IPS-18a (cell line): ENCODE results near the gene SMPD3.

Source experiments
- H3K27ac ChIP-seq: one replicate; pipeline ENCODE4 v1.5.1; 2013; ENCODE audit warnings: low read length
- H3K27me3 ChIP-seq: one replicate; pipeline ENCODE4 v1.6.1; 2013; ENCODE audit warnings: mild to moderate bottlenecking, low read length; ENCODE audit not compliant: control insufficient read depth, insufficient read depth
- H3K36me3 ChIP-seq: one replicate; pipeline ENCODE4 v1.6.1; 2013; ENCODE audit warnings: low read depth, low read length; ENCODE audit not compliant: control insufficient read depth
- H3K4me1 ChIP-seq: one replicate; pipeline ENCODE4 v1.6.1; 2013; ENCODE audit warnings: low read depth, low read length; ENCODE audit not compliant: control insufficient read depth
- H3K4me3 ChIP-seq: one replicate; pipeline ENCODE4 v1.5.1; 2013; ENCODE audit warnings: low read length
- H3K9ac ChIP-seq: one replicate; pipeline ENCODE4 v1.6.1; 2013; ENCODE audit warnings: mild to moderate bottlenecking, low read length, moderate library complexity
- H3K9me3 ChIP-seq: one replicate; pipeline ENCODE4 v1.6.1; 2013; ENCODE audit warnings: low read depth, low read length; ENCODE audit not compliant: control insufficient read depth

SMPD3 gene

DNA sequence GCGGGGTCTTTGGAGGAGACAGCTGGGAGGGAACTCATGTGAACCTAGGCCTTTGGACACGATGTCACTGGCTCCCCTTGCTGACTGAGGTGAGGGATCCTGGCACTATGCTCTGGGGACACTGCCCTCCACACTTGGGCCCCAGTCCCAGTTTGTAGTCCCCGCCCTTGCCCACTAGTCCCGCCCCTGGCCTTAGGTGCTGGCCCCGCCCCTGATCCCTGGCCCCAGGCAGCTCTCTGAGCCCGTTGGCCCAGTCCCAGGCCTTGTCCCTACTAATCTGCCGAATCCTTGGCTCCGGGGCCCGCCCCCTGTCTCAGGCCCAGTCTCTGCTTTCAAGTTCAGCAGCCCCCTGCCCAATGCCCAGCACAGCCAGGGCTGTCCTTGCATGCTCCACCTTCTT is 61.0 kb downstream of the SMPD3 start:
- H3K9me3 ChIP-seq: no peaks in the 10 kb centered on the region
- no peak overlapping the region for H3K9ac ChIP-seq
- H3K4me1 ChIP-seq: peaks cover 16% of the 10 kb centered on the region
- no peaks in the 10 kb centered on the region for H3K27me3 ChIP-seq
- H3K4me3 ChIP-seq: no peak overlapping the region
- H3K36me3 ChIP-seq: no peaks in the 10 kb centered on the region
- H3K27ac ChIP-seq: no peak overlapping the region

DNA sequence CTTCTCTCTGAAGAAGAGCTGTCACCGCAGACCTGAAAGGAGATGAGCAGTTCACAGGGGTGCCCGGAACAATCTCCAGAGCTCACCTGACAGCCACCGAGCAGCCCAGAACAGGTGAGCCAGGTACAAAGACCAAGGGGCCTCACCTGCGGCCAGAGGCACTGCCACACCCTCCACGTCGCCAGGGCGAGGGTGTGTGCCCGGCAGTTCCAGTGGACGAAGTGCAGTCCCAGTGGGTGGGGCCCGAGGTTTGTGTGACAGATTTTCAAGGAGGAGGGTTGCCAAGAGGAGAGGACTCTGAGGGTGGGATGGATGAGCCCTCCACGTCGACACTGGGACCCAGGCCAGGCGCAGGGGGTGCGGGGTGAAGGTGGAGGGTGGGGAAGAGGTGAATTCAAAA is 61.7 kb downstream of the SMPD3 start:
- H3K27ac ChIP-seq: no peak overlapping the region
- H3K27me3 ChIP-seq: no peaks in the 10 kb centered on the region
- H3K4me1 ChIP-seq: peaks cover 16% of the 10 kb centered on the region
- no peak overlapping the region for H3K9ac ChIP-seq
- H3K9me3 ChIP-seq: no peaks in the 10 kb centered on the region
- no peaks in the 10 kb centered on the region for H3K36me3 ChIP-seq
- H3K4me3 ChIP-seq: no peak overlapping the region

DNA sequence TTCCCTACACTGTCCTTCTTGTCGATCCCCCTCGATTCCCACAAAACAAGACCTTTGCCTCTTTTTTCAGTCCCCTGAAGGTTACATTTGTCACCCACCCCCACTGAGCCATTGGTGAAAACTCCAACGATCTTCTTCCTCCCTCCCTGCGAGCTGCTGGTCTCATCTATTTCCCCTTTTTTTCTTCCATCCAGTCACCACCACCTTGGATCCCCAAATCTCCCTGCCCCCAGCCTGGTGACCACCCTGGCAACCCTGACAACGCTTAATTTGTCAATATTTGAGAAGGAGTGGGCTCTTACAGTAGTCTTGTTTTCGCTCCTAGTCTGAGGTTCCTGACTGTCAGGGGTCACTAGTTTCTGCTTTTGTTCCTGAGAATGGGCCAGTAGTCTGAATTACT is 62.9 kb downstream of the SMPD3 start:
- no peak overlapping the region for H3K4me3 ChIP-seq
- H3K27me3 ChIP-seq: no peaks in the 10 kb centered on the region
- no peaks in the 10 kb centered on the region for H3K36me3 ChIP-seq
- H3K9me3 ChIP-seq: no peaks in the 10 kb centered on the region
- H3K9ac ChIP-seq: no peak overlapping the region
- no peak overlapping the region for H3K27ac ChIP-seq
- peaks cover 16% of the 10 kb centered on the region for H3K4me1 ChIP-seq

DNA sequence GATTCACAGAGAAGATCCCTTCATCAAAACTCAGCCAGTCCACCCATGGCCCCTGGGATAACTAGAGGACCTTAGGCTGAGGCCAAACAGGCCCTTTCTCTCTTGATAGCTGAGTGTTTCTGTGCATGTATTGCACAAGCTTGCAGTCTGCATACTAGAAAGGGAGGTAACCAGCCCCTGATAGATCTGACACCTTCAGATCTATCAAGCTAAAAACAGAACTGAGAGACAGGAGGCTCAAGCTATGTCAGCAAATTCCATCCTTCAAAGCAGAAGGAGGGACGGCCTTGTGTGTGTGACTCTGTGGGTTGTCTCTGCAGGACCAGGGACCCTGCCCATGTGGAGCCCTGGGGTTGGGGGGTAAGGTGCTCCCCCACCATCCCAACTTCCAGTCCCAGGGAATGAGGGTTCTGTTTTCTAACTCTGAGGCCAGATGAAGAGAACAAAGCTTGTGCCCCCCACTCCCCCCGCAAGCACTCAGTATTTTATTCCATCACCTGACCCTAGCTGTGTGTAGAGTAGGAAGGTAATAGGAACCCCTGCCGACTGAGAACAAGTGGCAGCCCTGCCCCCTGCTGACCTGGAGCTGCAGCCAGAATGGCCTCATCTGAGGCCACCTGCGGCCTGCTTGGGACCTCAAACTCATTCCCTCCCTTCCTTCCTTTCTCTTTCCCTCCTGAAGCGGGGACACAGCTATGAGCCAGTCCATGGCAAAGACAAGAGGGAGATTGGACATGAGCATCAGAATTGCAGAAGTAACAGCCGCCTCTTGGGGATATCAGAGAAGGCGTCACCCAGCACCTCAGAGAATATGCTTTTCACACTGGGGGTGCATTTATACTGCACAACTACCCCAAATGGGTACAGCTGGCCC is 63.8 kb downstream of the SMPD3 start:
- H3K9me3 ChIP-seq: no peaks in the 10 kb centered on the region
- no peaks in the 10 kb centered on the region for H3K27me3 ChIP-seq
- H3K27ac ChIP-seq: no peak overlapping the region
- no peak overlapping the region for H3K4me3 ChIP-seq
- H3K36me3 ChIP-seq: no peaks in the 10 kb centered on the region
- H3K4me1 ChIP-seq: peaks cover 16% of the 10 kb centered on the region
- no peak overlapping the region for H3K9ac ChIP-seq

DNA sequence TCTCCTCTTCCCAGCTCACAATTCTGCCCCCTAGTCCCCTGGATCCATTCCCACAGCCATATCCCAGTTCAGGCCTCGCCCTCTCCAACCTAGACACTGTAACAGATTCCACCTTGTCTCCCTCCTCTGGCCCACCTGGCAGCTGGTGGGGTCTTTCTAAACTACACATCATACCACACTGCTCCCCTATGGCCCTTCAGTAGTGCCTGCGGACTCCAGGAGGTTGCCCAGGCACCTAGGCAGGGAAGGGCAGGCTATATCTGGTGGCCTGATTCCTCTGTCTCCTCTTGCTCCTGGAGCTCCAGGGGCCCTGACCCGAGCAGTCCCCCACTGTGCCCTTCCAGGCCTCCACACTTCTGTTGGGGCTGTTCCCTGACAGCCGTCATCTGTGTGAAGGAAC is 64.5 kb downstream of the SMPD3 start:
- Histone ChIP-seq H3K9ac (no peak overlapping the region), H3K27me3 (no peaks in the 10 kb centered on the region), H3K9me3 (no peaks in the 10 kb centered on the region), H3K36me3 (no peaks in the 10 kb centered on the region), H3K4me1 (peaks cover 16% of the 10 kb centered on the region), H3K27ac (no peak overlapping the region), H3K4me3 (no peak overlapping the region)

DNA sequence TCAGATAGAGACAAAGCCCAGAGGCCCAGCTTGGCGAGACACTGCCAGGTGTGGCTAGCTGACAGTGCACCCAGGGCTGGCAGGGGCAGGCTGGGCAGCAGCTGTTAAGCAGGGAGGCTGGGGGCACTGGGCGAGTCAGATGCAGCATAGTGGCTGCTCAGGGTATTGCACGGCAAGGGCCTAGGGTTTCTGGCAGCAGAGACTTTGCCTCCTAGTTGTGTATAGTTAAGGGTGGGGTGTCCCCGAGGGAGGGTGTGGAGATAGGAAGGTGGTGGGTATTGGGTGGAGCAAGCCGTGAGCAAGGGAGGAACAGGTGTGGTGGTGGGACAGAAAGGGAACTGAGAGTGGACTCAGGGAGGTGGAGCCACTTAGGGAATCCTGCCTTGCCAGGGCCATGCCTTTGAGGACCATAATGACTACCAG is 66.0 kb downstream of the SMPD3 start:
- no peaks in the 10 kb centered on the region for H3K27me3 ChIP-seq
- H3K36me3 ChIP-seq: no peaks in the 10 kb centered on the region
- H3K27ac ChIP-seq: no peak overlapping the region
- peaks cover 16% of the 10 kb centered on the region for H3K4me1 ChIP-seq
- no peaks in the 10 kb centered on the region for H3K9me3 ChIP-seq
- no peak overlapping the region for H3K4me3 ChIP-seq
- H3K9ac ChIP-seq: no peak overlapping the region

DNA sequence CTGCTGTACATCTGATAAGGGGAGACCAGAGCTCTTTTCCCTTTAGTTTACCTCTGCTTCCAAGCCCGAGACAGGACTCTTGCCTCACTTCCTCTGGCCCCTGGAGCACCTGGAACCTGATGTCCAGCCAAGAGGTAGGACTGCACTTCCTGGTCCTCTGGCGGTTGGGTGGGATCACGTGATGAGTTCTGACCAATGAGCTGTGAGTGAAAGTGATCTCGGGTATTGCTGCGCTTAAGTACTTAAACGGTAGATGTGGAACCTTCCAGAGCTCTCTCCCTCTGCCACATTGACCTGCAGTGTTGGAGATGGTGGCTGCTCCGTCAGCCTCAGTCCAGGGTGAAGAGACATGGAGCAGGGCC is 67.0 kb downstream of the SMPD3 start:
- Histone ChIP-seq H3K4me1 (peaks cover 16% of the 10 kb centered on the region), H3K9me3 (no peaks in the 10 kb centered on the region), H3K36me3 (no peaks in the 10 kb centered on the region), H3K27me3 (no peaks in the 10 kb centered on the region), H3K27ac (no peak overlapping the region), H3K9ac (no peak overlapping the region), H3K4me3 (no peak overlapping the region)

DNA sequence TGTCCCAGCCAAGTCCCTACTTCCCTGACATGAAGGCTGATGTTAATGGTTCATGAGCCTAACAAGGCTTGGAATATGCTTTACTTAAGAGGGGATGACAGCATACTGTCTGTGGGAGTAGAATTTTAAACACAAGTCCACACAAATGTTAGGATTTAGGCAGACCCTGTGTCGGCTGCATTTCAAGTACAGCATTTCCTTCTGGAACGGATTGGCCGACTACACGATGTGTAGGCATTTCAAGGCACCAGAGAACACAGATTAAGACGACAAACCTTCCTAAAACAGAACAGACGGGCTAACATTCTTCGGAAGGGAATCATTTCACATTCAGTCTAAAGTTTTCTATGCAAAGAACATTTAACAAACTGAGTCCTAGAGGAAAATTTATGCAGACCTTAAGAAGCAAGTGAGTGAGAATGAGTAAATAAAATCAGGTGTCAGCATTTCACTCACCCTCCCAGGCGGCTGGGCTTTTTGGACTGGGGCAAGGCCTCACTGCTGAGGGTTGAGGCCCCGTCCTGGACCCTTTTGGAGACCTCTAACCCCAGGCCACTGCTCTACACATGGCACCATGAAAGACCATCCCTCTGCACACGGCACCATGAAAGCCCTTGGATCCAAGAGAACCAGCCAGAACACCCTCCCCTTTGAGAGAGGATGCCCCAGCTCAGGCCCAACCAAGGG is 67.5 kb downstream of the SMPD3 start:
- Histone ChIP-seq H3K27me3 (no peaks in the 10 kb centered on the region), H3K4me3 (no peak overlapping the region), H3K27ac (no peak overlapping the region), H3K9me3 (no peaks in the 10 kb centered on the region), H3K36me3 (no peaks in the 10 kb centered on the region), H3K4me1 (peaks cover 16% of the 10 kb centered on the region), H3K9ac (no peak overlapping the region)

DNA sequence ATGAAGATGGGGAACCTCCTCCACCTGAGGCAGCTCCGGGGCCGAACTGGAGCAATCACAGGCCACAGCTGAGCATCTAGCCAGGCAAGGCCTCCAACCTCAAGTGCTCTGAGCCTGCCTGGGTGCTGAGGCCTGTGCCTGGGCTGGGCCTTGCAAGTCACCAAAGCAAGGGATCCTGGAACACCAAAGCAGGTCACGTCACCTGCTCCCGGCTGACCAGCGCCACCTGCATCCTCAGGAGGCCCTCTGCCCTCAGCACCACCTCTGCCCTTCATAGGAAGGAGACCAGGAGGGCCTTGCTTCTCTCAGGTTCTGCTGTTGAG is 68.0 kb downstream of the SMPD3 start:
- H3K27me3 ChIP-seq: no peaks in the 10 kb centered on the region
- H3K4me1 ChIP-seq: peaks cover 15% of the 10 kb centered on the region
- H3K9ac ChIP-seq: no peak overlapping the region
- H3K4me3 ChIP-seq: no peak overlapping the region
- H3K36me3 ChIP-seq: no peaks in the 10 kb centered on the region
- H3K27ac ChIP-seq: no peak overlapping the region
- H3K9me3 ChIP-seq: no peaks in the 10 kb centered on the region

DNA sequence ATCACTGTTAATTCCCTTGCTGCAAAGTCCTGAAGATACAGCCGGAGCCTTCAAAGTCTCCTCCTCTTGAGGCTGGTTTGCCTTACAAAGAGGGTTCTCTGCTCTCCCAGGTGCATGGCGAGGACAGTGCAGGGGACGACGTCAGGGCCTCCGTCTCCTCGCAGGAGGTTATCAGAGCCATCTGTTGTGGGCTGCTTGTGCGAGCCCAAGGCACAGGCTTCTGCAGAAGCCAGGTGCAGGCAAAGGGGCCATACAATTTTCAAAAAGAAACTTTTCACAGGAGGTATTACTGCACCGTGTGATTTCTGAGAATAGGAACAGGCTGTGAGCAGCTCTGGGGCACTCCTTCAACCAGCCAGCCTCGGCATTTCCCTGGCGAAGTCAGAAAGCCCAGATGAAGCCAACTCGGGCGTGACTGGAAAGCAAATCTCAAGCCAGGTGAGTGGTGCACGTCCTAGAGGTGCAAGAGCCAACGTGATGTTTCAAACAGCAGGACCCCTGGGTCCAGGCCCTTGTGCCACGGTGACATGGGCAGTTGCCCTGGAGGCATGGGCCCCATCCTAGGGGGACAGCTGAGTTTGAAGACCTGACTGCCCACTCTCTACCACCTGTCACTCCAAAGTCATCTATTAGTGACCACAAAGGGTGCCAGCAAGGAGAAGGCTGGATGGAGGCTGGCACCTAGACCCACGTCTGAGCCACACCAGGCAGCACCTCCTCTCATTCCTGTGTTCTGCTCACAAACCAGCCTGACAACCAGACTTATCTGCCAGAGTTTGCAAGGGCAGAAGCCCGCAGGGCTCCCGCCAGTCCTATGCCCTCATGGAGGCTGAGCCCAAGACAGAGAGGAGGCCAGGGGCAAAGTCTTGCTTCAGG is 68.6 kb downstream of the SMPD3 start:
- Histone ChIP-seq H3K27me3 (no peaks in the 10 kb centered on the region), H3K4me3 (no peak overlapping the region), H3K4me1 (peaks cover 9% of the 10 kb centered on the region), H3K36me3 (no peaks in the 10 kb centered on the region), H3K9me3 (no peaks in the 10 kb centered on the region), H3K27ac (no peak overlapping the region), H3K9ac (no peak overlapping the region)
